Liver (tissue), 9 donors: ENCODE data around the gene PARN. TPM values are rescaled to one million over a fixed set of nuclear protein-coding genes. Genes with fewer than 3 reads are reported as not detected.

ENCODE experiments used
- DNase-seq: peaks from one replicate; pipeline ENCODE4 v3.0.0-alpha.2; 2017; ENCODE audit warnings: low spot score
- H3K27ac ChIP-seq, 2 donors: one replicate each; pipeline ENCODE4 v1.7.0; 2013; ENCODE audit warnings: inconsistent platforms in 2 of 2, low read length in 2 of 2, control low read depth in 1 of 2, low read depth in 1 of 2, mild to moderate bottlenecking in 1 of 2
- H3K27me3 ChIP-seq, 4 donors: one replicate each; pipeline versions ENCODE4 v1.6.1 to v1.7.0; 2013; ENCODE audit warnings: low read length in 3 of 4, inconsistent platforms in 1 of 4, mild to moderate bottlenecking in 1 of 4, moderate library complexity in 1 of 4; ENCODE audit not compliant: control insufficient read depth in 4 of 4, insufficient read depth in 4 of 4
- H3K36me3 ChIP-seq, 4 donors: one replicate each; pipeline versions ENCODE4 v1.6.1 to v1.7.0; 2013; ENCODE audit warnings: low read length in 3 of 4, mild to moderate bottlenecking in 3 of 4, low read depth in 1 of 4, moderate library complexity in 1 of 4; ENCODE audit not compliant: control insufficient read depth in 4 of 4, insufficient read depth in 3 of 4
- H3K4me1 ChIP-seq, 4 donors: one replicate each; pipeline versions ENCODE4 v1.6.1 to v1.7.0; 2013; ENCODE audit warnings: low read length in 3 of 4, mild to moderate bottlenecking in 3 of 4, moderate library complexity in 1 of 4; ENCODE audit not compliant: control insufficient read depth in 4 of 4, insufficient read depth in 4 of 4
- H3K4me3 ChIP-seq, 3 donors: one replicate each; pipeline versions ENCODE4 v1.6.1 to v1.7.0; 2013; ENCODE audit warnings: low read length in 3 of 3, control low read depth in 1 of 3, low read depth in 1 of 3, mild to moderate bottlenecking in 1 of 3
- H3K9ac ChIP-seq, 2 donors: one replicate each; pipeline ENCODE4 v1.7.0; 2013; ENCODE audit warnings: low read length in 2 of 2, mild to moderate bottlenecking in 2 of 2, moderate library complexity in 2 of 2, control low read depth in 1 of 2, low read depth in 1 of 2
- H3K9me3 ChIP-seq, 4 donors: one replicate each; pipeline versions ENCODE4 v1.6.1 to v1.7.0; 2013; ENCODE audit warnings: low read length in 3 of 4; ENCODE audit not compliant: control insufficient read depth in 4 of 4
- ATF3 ChIP-seq: IDR thresholded peaks from 2 replicates; pipeline ENCODE4 v1.6.1; 2016; ENCODE audit warnings: antibody characterized with exemption
- EGR1 ChIP-seq, 2 donors: IDR thresholded peaks; 2 replicates each; pipeline ENCODE4 v1.6.1; 2016 to 2018; ENCODE audit warnings: antibody characterized with exemption in 2 of 2, low read depth in 2 of 2
- FOXA1 ChIP-seq: IDR thresholded peaks from 2 replicates; pipeline ENCODE4 v1.6.1; 2016; ENCODE audit warnings: antibody characterized with exemption
- FOXA2 ChIP-seq: IDR thresholded peaks from 2 replicates; pipeline ENCODE4 v1.6.1; 2016; ENCODE audit warnings: antibody characterized with exemption
- GABPA ChIP-seq, 2 donors: IDR thresholded peaks in 1 of 2; conservative IDR thresholded peaks in 1 of 2; 2 replicates each; pipeline ENCODE4 v1.6.1; 2016; ENCODE audit warnings: antibody characterized with exemption in 2 of 2, mild to moderate bottlenecking in 1 of 2, moderate library complexity in 1 of 2
- HNF4A ChIP-seq, 2 donors: conservative IDR thresholded peaks; 2 replicates each; pipeline ENCODE4 v1.6.1; 2016; ENCODE audit warnings: antibody characterized with exemption in 2 of 2, mild to moderate bottlenecking in 2 of 2
- HNF4G ChIP-seq: IDR thresholded peaks from 2 replicates; pipeline ENCODE4 v1.6.1; 2016; ENCODE audit warnings: antibody characterized with exemption
- JUND ChIP-seq, 2 donors: IDR thresholded peaks; 2 replicates each; pipeline ENCODE4 v1.6.1; 2016; ENCODE audit warnings: antibody characterized with exemption in 2 of 2
- NR2F2 ChIP-seq: IDR thresholded peaks from 2 replicates; pipeline ENCODE4 v1.6.1; 2016; ENCODE audit warnings: antibody characterized with exemption
- RAD21 ChIP-seq, 2 donors: IDR thresholded peaks; 2 replicates each; pipeline ENCODE4 v1.6.1; 2016; ENCODE audit warnings: antibody characterized with exemption in 2 of 2, mild to moderate bottlenecking in 2 of 2
- REST ChIP-seq: IDR thresholded peaks from 2 replicates; pipeline ENCODE4 v1.6.1; 2016; ENCODE audit warnings: antibody characterized with exemption, mild to moderate bottlenecking
- RXRA ChIP-seq, 2 donors: IDR thresholded peaks; 2 replicates each; pipeline ENCODE4 v1.6.1; 2017 to 2018; ENCODE audit warnings: antibody characterized with exemption in 2 of 2, mild to moderate bottlenecking in 1 of 2
- SP1 ChIP-seq: IDR thresholded peaks from 2 replicates; pipeline ENCODE4 v1.6.1; 2018; ENCODE audit warnings: antibody characterized with exemption, mild to moderate bottlenecking
- TAF1 ChIP-seq: conservative IDR thresholded peaks from 2 replicates; pipeline ENCODE4 v1.6.1; 2016; ENCODE audit warnings: antibody characterized with exemption, mild to moderate bottlenecking
- YY1 ChIP-seq: IDR thresholded peaks from 2 replicates; pipeline ENCODE4 v1.6.1; 2016; ENCODE audit warnings: antibody characterized with exemption, mild to moderate bottlenecking
- ZBTB33 ChIP-seq: IDR thresholded peaks from 2 replicates; pipeline ENCODE4 v1.6.1; 2016; ENCODE audit warnings: antibody characterized with exemption
- WGBS: extraction: QIAGEN DNeasy Blood & Tissue Kit; methylation state at CpG from one replicate; pipeline ENCODE4 v1.1.7; 2013; 5-methylcytosine and 5-hydroxymethylcytosine counted together
- polyA plus RNA-seq, 2 donors: library from polyadenylated mRNA; stranded (reverse) in 1 of 2; unstranded in 1 of 2; fragments of 200-250 nt in 1 of 2; fragments of >200 nt in 1 of 2; fragmentation: Nextera tagmentation in 1 of 2; extraction: Ambion mirVana in 1 of 2; gene quantifications; one replicate each; pipeline versions ENCODE4 v1.2.1 to v1.2.3, GENCODE V29; 2013 to 2015
- total RNA-seq, 2 donors: library from RNA; depleted of rRNA; stranded (reverse); fragments of >200 nt; gene quantifications; one replicate each; pipeline ENCODE4 v1.2.3, GENCODE V29; 2014
- TF ChIP-seq, protein P1 (sequence below): IDR thresholded peaks from 2 replicates; pipeline ENCODE4 v1.6.1; 2016; ENCODE audit warnings: antibody characterized with exemption
- TF ChIP-seq, protein P2 (sequence below): fragments of 150-350 bp; IDR thresholded peaks from 2 replicates; pipeline ENCODE4 v1.5.1; 2017; ENCODE audit warnings: improper control_type of control experiment, low read depth, low read length; ENCODE audit not compliant: missing input control
- donor health status: healthy.
- donor health status: healthy.
- donor health status: healthy.
- donor health status: healthy.
- donor health status: healthy.

The PARN gene
- total and polyA plus RNA-seq, 4 donors, result 7.9 to 19.7 (median 9.7) TPM

- DNase-seq, result no peak
- peaks cover 8 to 25% (median 13%) of the 10 kb centered on the region in 4 donors for H3K4me1 ChIP-seq
- TF ChIP-seq FOXA2, result no peak
- no peak for TF ChIP-seq YY1
- TF ChIP-seq TAF1, result no peak
- TF ChIP-seq, protein P1, sequence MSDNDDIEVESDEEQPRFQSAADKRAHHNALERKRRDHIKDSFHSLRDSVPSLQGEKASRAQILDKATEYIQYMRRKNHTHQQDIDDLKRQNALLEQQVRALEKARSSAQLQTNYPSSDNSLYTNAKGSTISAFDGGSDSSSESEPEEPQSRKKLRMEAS, result no peak
- TF ChIP-seq ZBTB33, result no peak
- no peak for TF ChIP-seq SP1
- no peak for TF ChIP-seq GABPA (IDR thresholded peaks at IDR 0.05 in 1 of 2, conservative IDR thresholded peaks at IDR 0.05 in 1 of 2)
- no peak for TF ChIP-seq FOXA1
- TF ChIP-seq RAD21 (IDR thresholded peaks at IDR 0.05), result no peak
- TF ChIP-seq JUND (IDR thresholded peaks at IDR 0.05), result no peak
- TF ChIP-seq EGR1 (IDR thresholded peaks at IDR 0.05; ENCODE audit: low read depth in 2 of 2), result no peak
- TF ChIP-seq RXRA (IDR thresholded peaks at IDR 0.05), result no peak
- no peak for TF ChIP-seq HNF4G
- H3K36me3 ChIP-seq, result no peaks in the 10 kb centered on the region
- H3K9me3 ChIP-seq, result no peaks in the 10 kb centered on the region
- no peak overlapping the region for H3K4me3 ChIP-seq
- H3K27me3 ChIP-seq, result no peaks in the 10 kb centered on the region
- 95% methylated on average over 3 of the region's 3 CpGs for WGBS
- no peak overlapping the region for H3K9ac ChIP-seq
- H3K27ac ChIP-seq, result no peak overlapping the region
Measured at GRCh38 chr16:14524979-14525378, 105.1 kb downstream of the PARN start.

GRCh38 chr16:14523632-14524031 is 106.4 kb downstream of the PARN start:
- TF ChIP-seq RAD21 (IDR thresholded peaks at IDR 0.05) (no peak), ZBTB33 (no peak), SP1 (no peak), HNF4G (no peak), YY1 (no peak), JUND (IDR thresholded peaks at IDR 0.05) (no peak), FOXA2 (no peak)
- TF ChIP-seq, protein P1, result no peak
- no peak overlapping the region for H3K27ac ChIP-seq
- H3K36me3 ChIP-seq, result no peaks in the 10 kb centered on the region
- no peak for DNase-seq
- no peak overlapping the region for H3K9ac ChIP-seq
- no peak overlapping the region for H3K4me3 ChIP-seq
- H3K4me1 ChIP-seq, result peaks cover 8 to 20% (median 11%) of the 10 kb centered on the region in 4 donors
- no peaks in the 10 kb centered on the region for H3K9me3 ChIP-seq
- 94% methylated on average over 2 of the region's 2 CpGs for WGBS
- H3K27me3 ChIP-seq, result no peaks in the 10 kb centered on the region

- Histone ChIP-seq H3K36me3 (no peaks in the 10 kb centered on the region), H3K9me3 (no peaks in the 10 kb centered on the region), H3K27ac (no peak overlapping the region), H3K9ac (no peak overlapping the region), H3K4me1 (peaks cover 0 to 11% (median 6%) of the 10 kb centered on the region in 4 donors), H3K27me3 (no peaks in the 10 kb centered on the region), H3K4me3 (no peak overlapping the region)
- no peak for DNase-seq
- no peak for TF ChIP-seq EGR1 (IDR thresholded peaks at IDR 0.05; ENCODE audit: low read depth in 2 of 2)
- no peak for TF ChIP-seq HNF4A (conservative IDR thresholded peaks at IDR 0.05)
- no peak for TF ChIP-seq TAF1
- no peak for TF ChIP-seq NR2F2
- no peak for TF ChIP-seq ATF3
- TF ChIP-seq, protein P2, sequence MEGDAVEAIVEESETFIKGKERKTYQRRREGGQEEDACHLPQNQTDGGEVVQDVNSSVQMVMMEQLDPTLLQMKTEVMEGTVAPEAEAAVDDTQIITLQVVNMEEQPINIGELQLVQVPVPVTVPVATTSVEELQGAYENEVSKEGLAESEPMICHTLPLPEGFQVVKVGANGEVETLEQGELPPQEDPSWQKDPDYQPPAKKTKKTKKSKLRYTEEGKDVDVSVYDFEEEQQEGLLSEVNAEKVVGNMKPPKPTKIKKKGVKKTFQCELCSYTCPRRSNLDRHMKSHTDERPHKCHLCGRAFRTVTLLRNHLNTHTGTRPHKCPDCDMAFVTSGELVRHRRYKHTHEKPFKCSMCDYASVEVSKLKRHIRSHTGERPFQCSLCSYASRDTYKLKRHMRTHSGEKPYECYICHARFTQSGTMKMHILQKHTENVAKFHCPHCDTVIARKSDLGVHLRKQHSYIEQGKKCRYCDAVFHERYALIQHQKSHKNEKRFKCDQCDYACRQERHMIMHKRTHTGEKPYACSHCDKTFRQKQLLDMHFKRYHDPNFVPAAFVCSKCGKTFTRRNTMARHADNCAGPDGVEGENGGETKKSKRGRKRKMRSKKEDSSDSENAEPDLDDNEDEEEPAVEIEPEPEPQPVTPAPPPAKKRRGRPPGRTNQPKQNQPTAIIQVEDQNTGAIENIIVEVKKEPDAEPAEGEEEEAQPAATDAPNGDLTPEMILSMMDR, result no peak
- TF ChIP-seq SP1, result no peak
- TF ChIP-seq RXRA (IDR thresholded peaks at IDR 0.05), result no peak
- TF ChIP-seq REST, result no peak
Measured at GRCh38 chr16:14522671-14523070, 107.4 kb downstream of the PARN start.
